GM12878 (cell line): Measurements from ENCODE around the gene RASSF8. TPM values are rescaled to one million over a fixed set of nuclear protein-coding genes. Genes with fewer than 3 reads are reported as not detected.

Experiments used
- BACH1 ChIP-seq: fragments of 450-650 bp; IDR thresholded peaks from 2 replicates; pipeline ENCODE4 v1.6.1; 2017; ENCODE audit warnings: mild to moderate bottlenecking, borderline replicate concordance
- ESRRA ChIP-seq: IDR thresholded peaks from 2 replicates; pipeline ENCODE4 v1.6.1; 2012; ENCODE audit warnings: mild to moderate bottlenecking, low read length, improper control_type of control experiment
- HDAC2 ChIP-seq: fragments of 200-600 bp; sonication (generic); IDR thresholded peaks from 2 replicates; pipeline ENCODE4 v1.6.1; 2017
- KDM1A ChIP-seq: fragments of 200-600 bp; sonication (generic); IDR thresholded peaks from 2 replicates; pipeline ENCODE4 v1.6.1; 2016; ENCODE audit warnings: borderline replicate concordance
- RB1 ChIP-seq: fragments of 450-650 bp; formaldehyde crosslinking; IDR thresholded peaks from 2 replicates; pipeline ENCODE4 v1.6.1; 2017; ENCODE audit warnings: mild to moderate bottlenecking, borderline replicate concordance
- polyA plus RNA-seq, 11 experiments: library from polyadenylated mRNA; depleted of rRNA in 4 of 11; unstranded in 6 of 11; stranded (reverse) in 5 of 11; fragments of >200 nt; fragmentation: Nextera tagmentation in 4 of 11; fragmentation: Illumina TruSeq in 1 of 11; extraction: Ambion mirVana in 4 of 11; extraction: Trizol in 1 of 11; gene quantifications; 1 replicate in 1 of 11; 2 replicates in 10 of 11; pipeline versions ENCODE4 v1.2.1 to v1.2.3, GENCODE V29; 2011 to 2016; ENCODE audit warnings: inconsistent platforms in 2 of 11, missing spikeins in 2 of 11, low read depth in 1 of 11
- total RNA-seq, 4 experiments: library from RNA; depleted of rRNA in 3 of 4; stranded (reverse); fragments of >200 nt in 3 of 4; fragmentation: Illumina TruSeq in 1 of 4; extraction: Trizol in 1 of 4; gene quantifications; 2 replicates each; pipeline versions ENCODE4 v1.2.1 to v1.2.3, GENCODE V29; 2013 to 2021
- TF ChIP-seq, protein P1 (sequence below): fragments of 450-650 bp; IDR thresholded peaks from 2 replicates; pipeline ENCODE4 v1.6.1; 2017; ENCODE audit warnings: mild to moderate bottlenecking, moderate library complexity

The RASSF8 gene
- total and polyA plus RNA-seq, 10 of the 15 experiments (the other 5 are each of a cell fraction or from before 2014, with no cell fraction given) = 0.06 to 0.18 (median 0.08) TPM; not detected in 6

GRCh38 chr12:26120561-26121274 lies 162.2 kb downstream of the RASSF8 start (continued):
- TF ChIP-seq, protein P1, sequence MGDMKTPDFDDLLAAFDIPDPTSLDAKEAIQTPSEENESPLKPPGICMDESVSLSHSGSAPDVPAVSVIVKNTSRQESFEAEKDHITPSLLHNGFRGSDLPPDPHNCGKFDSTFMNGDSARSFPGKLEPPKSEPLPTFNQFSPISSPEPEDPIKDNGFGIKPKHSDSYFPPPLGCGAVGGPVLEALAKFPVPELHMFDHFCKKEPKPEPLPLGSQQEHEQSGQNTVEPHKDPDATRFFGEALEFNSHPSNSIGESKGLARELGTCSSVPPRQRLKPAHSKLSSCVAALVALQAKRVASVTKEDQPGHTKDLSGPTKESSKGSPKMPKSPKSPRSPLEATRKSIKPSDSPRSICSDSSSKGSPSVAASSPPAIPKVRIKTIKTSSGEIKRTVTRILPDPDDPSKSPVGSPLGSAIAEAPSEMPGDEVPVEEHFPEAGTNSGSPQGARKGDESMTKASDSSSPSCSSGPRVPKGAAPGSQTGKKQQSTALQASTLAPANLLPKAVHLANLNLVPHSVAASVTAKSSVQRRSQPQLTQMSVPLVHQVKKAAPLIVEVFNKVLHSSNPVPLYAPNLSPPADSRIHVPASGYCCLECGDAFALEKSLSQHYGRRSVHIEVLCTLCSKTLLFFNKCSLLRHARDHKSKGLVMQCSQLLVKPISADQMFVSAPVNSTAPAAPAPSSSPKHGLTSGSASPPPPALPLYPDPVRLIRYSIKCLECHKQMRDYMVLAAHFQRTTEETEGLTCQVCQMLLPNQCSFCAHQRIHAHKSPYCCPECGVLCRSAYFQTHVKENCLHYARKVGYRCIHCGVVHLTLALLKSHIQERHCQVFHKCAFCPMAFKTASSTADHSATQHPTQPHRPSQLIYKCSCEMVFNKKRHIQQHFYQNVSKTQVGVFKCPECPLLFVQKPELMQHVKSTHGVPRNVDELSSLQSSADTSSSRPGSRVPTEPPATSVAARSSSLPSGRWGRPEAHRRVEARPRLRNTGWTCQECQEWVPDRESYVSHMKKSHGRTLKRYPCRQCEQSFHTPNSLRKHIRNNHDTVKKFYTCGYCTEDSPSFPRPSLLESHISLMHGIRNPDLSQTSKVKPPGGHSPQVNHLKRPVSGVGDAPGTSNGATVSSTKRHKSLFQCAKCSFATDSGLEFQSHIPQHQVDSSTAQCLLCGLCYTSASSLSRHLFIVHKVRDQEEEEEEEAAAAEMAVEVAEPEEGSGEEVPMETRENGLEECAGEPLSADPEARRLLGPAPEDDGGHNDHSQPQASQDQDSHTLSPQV = no peak
- TF ChIP-seq BACH1 (no peak), RB1 (no peak), ESRRA (no peak), KDM1A (no peak), HDAC2 (no peak)
